NT2/D1 (cell line): ENCODE results near the gene ABCA7.

Experiments
- SUZ12 ChIP-seq: IDR thresholded peaks from 2 replicates; pipeline ENCODE4 v1.6.1; 2011; ENCODE audit not compliant: insufficient read length, insufficient read depth; ENCODE audit errors: extremely low read depth
- YY1 ChIP-seq: IDR thresholded peaks from 2 replicates; pipeline ENCODE4 v1.6.1; 2011; ENCODE audit not compliant: insufficient read length, insufficient read depth

GRCh38 chr19:1008268-1009040 lies 31.5 kb upstream of the ABCA7 start:
- TF ChIP-seq YY1 (no peak), SUZ12 (no peak)
